GM12878 (cell line): ENCODE measurements around the gene COIL. TPM values are rescaled to one million over a fixed set of nuclear protein-coding genes. Genes with fewer than 3 reads are reported as not detected.

Source experiments
- ATAC-seq: fragments of 200-7000 bp; cut with Tn5 transposase; 3 replicates; pipeline ENCODE4 v1.9.1; 2020; ENCODE audit warnings: mild to moderate bottlenecking, moderate library complexity
- BruUV-seq: library from RNA; stranded (reverse); fragments of 400-500 nt; replicated peaks from 2 replicates; lab custom pipeline; 2021; lab: Mats Ljungman, UMichigan
- CTCF ChIA-PET: fragments of 300-600 bp; sonication (Branson Sonifier 250); formaldehyde crosslinking; extraction: SDS; loops from one replicate; lab custom pipeline; 2021; ENCODE audit warnings: inconsistent platforms; lab: Yijun Ruan, JAX
- POLR2A ChIA-PET: fragments of 350-600 bp; formaldehyde crosslinking; extraction: SDS; loops from one replicate; lab custom pipeline; 2021; ENCODE audit warnings: inconsistent platforms; lab: Charles Lee
- RAD21 ChIA-PET: fragments of 300-600 bp; sonication (Branson Sonifier 250); formaldehyde crosslinking; loops from one replicate; lab custom pipeline; 2023; ENCODE audit warnings: antibody characterized with exemption; ENCODE audit not compliant: unreplicated experiment; lab: Charles Lee
- SMC1A ChIA-PET: fragments of 300-600 bp; sonication (Branson Sonifier 250); formaldehyde crosslinking; loops from one replicate; lab custom pipeline; 2023; ENCODE audit not compliant: unreplicated experiment, uncharacterized antibody; lab: Charles Lee
- DNase-seq: peaks from one replicate; pipeline ENCODE4 v3.0.0-alpha.2; 2011; ENCODE audit warnings: low read depth, low spot score
- FAIRE-seq: peaks from 3 replicates; lab custom pipeline; 2011; peaks lifted over from hg19 to GRCh38; lab: Jason Lieb, UNC
- H2AFZ ChIP-seq: 2 replicates; pipeline ENCODE4 v1.6.0; 2011; ENCODE audit warnings: low read depth, low read length, control low read depth; ENCODE audit not compliant: control insufficient read depth
- H3K27ac ChIP-seq: 2 replicates; pipeline ENCODE4 v1.5.1; 2011; ENCODE audit warnings: control low read depth; ENCODE audit not compliant: control insufficient read depth, insufficient read depth
- H3K27me3 ChIP-seq, 2 experiments: replicated peaks in 1 of 2; 2 replicates each; pipeline versions ENCODE4 v1.6.0 to v1.6.1; 2011; ENCODE audit warnings: low read length in 1 of 2; ENCODE audit not compliant: control insufficient read depth in 2 of 2, insufficient read depth in 2 of 2
- H3K36me3 ChIP-seq, 2 experiments: 2 replicates each; pipeline ENCODE4 v1.5.1; 2011; ENCODE audit warnings: low read length in 1 of 2; ENCODE audit not compliant: control insufficient read depth in 2 of 2, insufficient read depth in 2 of 2
- H3K4me1 ChIP-seq: 2 replicates; pipeline ENCODE4 v1.6.1; 2011; ENCODE audit warnings: mild to moderate bottlenecking, low read length, moderate library complexity, mixed read lengths; ENCODE audit not compliant: control insufficient read depth, insufficient read depth
- H3K4me2 ChIP-seq: 2 replicates; pipeline ENCODE4 v1.6.0; 2011; ENCODE audit warnings: control low read depth; ENCODE audit not compliant: control insufficient read depth, insufficient read depth
- H3K4me3 ChIP-seq: fragments of 200-600 bp; sonication (generic); 2 replicates; pipeline ENCODE4 v1.5.1; 2016
- H3K79me2 ChIP-seq: 2 replicates; pipeline ENCODE4 v1.6.0; 2011; ENCODE audit warnings: low read length; ENCODE audit not compliant: control insufficient read depth, insufficient read depth
- H3K9ac ChIP-seq: 2 replicates; pipeline ENCODE4 v1.8.0; 2011; ENCODE audit warnings: low read length, control low read depth, mixed read lengths; ENCODE audit not compliant: control insufficient read depth, insufficient read depth
- H3K9me3 ChIP-seq: replicated peaks from 3 replicates; pipeline ENCODE4 v1.5.1; 2011; ENCODE audit warnings: mild to moderate bottlenecking, low read length; ENCODE audit not compliant: control insufficient read depth, insufficient read depth
- H4K20me1 ChIP-seq: 2 replicates; pipeline ENCODE4 v1.6.0; 2011; ENCODE audit not compliant: control insufficient read depth, insufficient read depth
- BACH1 ChIP-seq: fragments of 450-650 bp; IDR thresholded peaks from 2 replicates; pipeline ENCODE4 v1.6.1; 2017; ENCODE audit warnings: mild to moderate bottlenecking, borderline replicate concordance
- GABPA ChIP-seq: IDR thresholded peaks from 2 replicates; pipeline ENCODE4 v1.6.1; 2014; ENCODE audit warnings: antibody characterized with exemption, low read depth, mild to moderate bottlenecking, inconsistent platforms
- PBX3 ChIP-seq: IDR thresholded peaks from 2 replicates; pipeline ENCODE4 v1.6.1; 2011; ENCODE audit warnings: mild to moderate bottlenecking, low read depth, low read length, moderate library complexity; ENCODE audit not compliant: insufficient replicate concordance
- PML ChIP-seq: IDR thresholded peaks from 2 replicates; pipeline ENCODE4 v1.6.1; 2012; ENCODE audit warnings: low read length, inconsistent platforms
- SPI1 ChIP-seq: IDR thresholded peaks from 2 replicates; pipeline ENCODE4 v1.6.1; 2011; ENCODE audit warnings: low read depth, mild to moderate bottlenecking, low read length, moderate library complexity, borderline replicate concordance; ENCODE audit not compliant: insufficient read depth
- SRF ChIP-seq, 2 experiments: IDR thresholded peaks; 2 replicates each; pipeline ENCODE4 v1.6.1; 2011; ENCODE audit warnings: low read depth in 2 of 2, low read length in 2 of 2, mild to moderate bottlenecking in 1 of 2, moderate library complexity in 1 of 2
- SUPT20H ChIP-seq: IDR thresholded peaks from 2 replicates; pipeline ENCODE4 v1.6.1; 2011; ENCODE audit warnings: low read depth, mild to moderate bottlenecking, low read length, moderate library complexity, borderline replicate concordance; ENCODE audit not compliant: control insufficient read depth
- SUZ12 ChIP-seq: fragments of 200-600 bp; sonication (generic); IDR thresholded peaks from one replicate; pipeline ENCODE4 v1.6.1; 2018; ENCODE audit warnings: antibody characterized with exemption, mild to moderate bottlenecking; ENCODE audit not compliant: unreplicated experiment
- USF2 ChIP-seq: IDR thresholded peaks from 2 replicates; pipeline ENCODE4 v1.6.1; 2011; ENCODE audit warnings: low read depth, low read length, improper control_type of control experiment, borderline replicate concordance
- WRNIP1 ChIP-seq: IDR thresholded peaks from 2 replicates; pipeline ENCODE4 v1.6.1; 2011; ENCODE audit warnings: low read depth, low read length, improper control_type of control experiment, borderline replicate concordance
- WGBS: methylation state at CpG from one replicate; pipeline ENCODE4 v1.1.6; 2016; ENCODE audit warnings: low lambda C conversion rate; ENCODE audit not compliant: insufficient replicate concordance, insufficient coverage; ENCODE audit errors: missing lambda C conversion rate; 5-methylcytosine and 5-hydroxymethylcytosine counted together
- in situ Hi-C: fragments of 300-500 bp; cut with MboI; formaldehyde crosslinking; loops from 9 replicates; pipeline ENCODE4 v1.14.3; 2018; ENCODE audit warnings: mixed read lengths
- intact Hi-C: fragments of 100-400 bp; cut with micrococcal nuclease; formaldehyde crosslinking; loops from one replicate; pipeline ENCODE4 v1.14.2; 2022; ENCODE audit not compliant: unreplicated experiment
- polyA plus RNA-seq, 11 experiments: library from polyadenylated mRNA; depleted of rRNA in 4 of 11; unstranded in 6 of 11; stranded (reverse) in 5 of 11; fragments of >200 nt; fragmentation: Nextera tagmentation in 4 of 11; fragmentation: Illumina TruSeq in 1 of 11; extraction: Ambion mirVana in 4 of 11; extraction: Trizol in 1 of 11; gene quantifications; 1 replicate in 1 of 11; 2 replicates in 10 of 11; pipeline versions ENCODE4 v1.2.1 to v1.2.3, GENCODE V29; 2011 to 2016; ENCODE audit warnings: inconsistent platforms in 2 of 11, missing spikeins in 2 of 11, low read depth in 1 of 11
- total RNA-seq, 4 experiments: library from RNA; depleted of rRNA in 3 of 4; stranded (reverse); fragments of >200 nt in 3 of 4; fragmentation: Illumina TruSeq in 1 of 4; extraction: Trizol in 1 of 4; gene quantifications; 2 replicates each; pipeline versions ENCODE4 v1.2.1 to v1.2.3, GENCODE V29; 2013 to 2021

COIL gene
- total and polyA plus RNA-seq, 10 of the 15 experiments (the other 5 are each of a cell fraction or from before 2014, with no cell fraction given): 13.7 to 24.3 (median 17.4) TPM

- TF ChIP-seq SPI1: peak; percentile 91
These were observed 63.0 kb downstream of the COIL start (continued) for GRCh38 chr17:56897646-56898424.

GRCh38 chr17:56896968-56897359 lies 63.9 kb downstream of the COIL start:
- Histone ChIP-seq H3K36me3 (peaks cover 60 to 72% of the 10 kb centered on the region in 2 experiments), H3K4me1 (peaks cover 27% of the 10 kb centered on the region), H3K79me2 (peaks cover 19% of the 10 kb centered on the region), H3K9ac (no peak overlapping the region), H4K20me1 (peaks cover 3% of the 10 kb centered on the region), H2AFZ (no peak overlapping the region), H3K27me3 (no peaks in the 10 kb centered on the region), H3K4me3 (no peak overlapping the region), H3K4me2 (no peak overlapping the region), H3K27ac (peak overlapping the region; percentile 4; the same call in 1 of the 2 replicates), H3K9me3 (no peaks in the 10 kb centered on the region; the same call in 2 of the 3 replicates)
- in situ Hi-C loops: no loop called here
- POLR2A ChIA-PET: interaction anchor here (1.3 kb wide), 1 partner anchor 9 kb away, joined by 3 read pairs; no protein-coding TSS in a partner anchor
- BruUV-seq: no TSS peak
- FAIRE-seq: no peak
- SMC1A ChIA-PET: no interaction called here
- RAD21 ChIA-PET: interaction anchor here (0.6 kb wide), 1 partner anchor 1816 kb away, joined by 3 read pairs; no protein-coding TSS in a partner anchor
- DNase-seq: no peak
- CTCF ChIA-PET: interaction anchor here (0.7 to 1.7 kb wide), 3 partner anchors 17 to 77 kb away, joined by 4 to 6 read pairs (median 5); partner anchors contain the start of gene TRIM25
- intact Hi-C loops: no loop called here
- ATAC-seq: peak; percentile 51
- 10% methylated on average over 4 of the region's 4 CpGs for WGBS
- TF ChIP-seq SRF (IDR thresholded peaks at IDR 0.05; ENCODE audit: low read depth in 2 of 2, low read length in 2 of 2) (no peak), WRNIP1 (no peak), SUZ12 (no peak), SUPT20H (no peak), GABPA (no peak), USF2 (no peak), PML (no peak), PBX3 (no peak), BACH1 (no peak)
